RPMI8226 (cell line): ENCODE data around the gene ZNF841.
A peak's percentile ranks its signal among the peaks of the same experiment; 100 is the strongest.
"Not testable (repeated sequence)": the region's sequence is repeated elsewhere in the genome, so short reads cannot be mapped to it uniquely, and the experiment has no call there.

Experiments used
- DNase-seq: peaks from one replicate; pipeline ENCODE4 v3.0.0-alpha.2; 2015

ZNF841 gene

DNA sequence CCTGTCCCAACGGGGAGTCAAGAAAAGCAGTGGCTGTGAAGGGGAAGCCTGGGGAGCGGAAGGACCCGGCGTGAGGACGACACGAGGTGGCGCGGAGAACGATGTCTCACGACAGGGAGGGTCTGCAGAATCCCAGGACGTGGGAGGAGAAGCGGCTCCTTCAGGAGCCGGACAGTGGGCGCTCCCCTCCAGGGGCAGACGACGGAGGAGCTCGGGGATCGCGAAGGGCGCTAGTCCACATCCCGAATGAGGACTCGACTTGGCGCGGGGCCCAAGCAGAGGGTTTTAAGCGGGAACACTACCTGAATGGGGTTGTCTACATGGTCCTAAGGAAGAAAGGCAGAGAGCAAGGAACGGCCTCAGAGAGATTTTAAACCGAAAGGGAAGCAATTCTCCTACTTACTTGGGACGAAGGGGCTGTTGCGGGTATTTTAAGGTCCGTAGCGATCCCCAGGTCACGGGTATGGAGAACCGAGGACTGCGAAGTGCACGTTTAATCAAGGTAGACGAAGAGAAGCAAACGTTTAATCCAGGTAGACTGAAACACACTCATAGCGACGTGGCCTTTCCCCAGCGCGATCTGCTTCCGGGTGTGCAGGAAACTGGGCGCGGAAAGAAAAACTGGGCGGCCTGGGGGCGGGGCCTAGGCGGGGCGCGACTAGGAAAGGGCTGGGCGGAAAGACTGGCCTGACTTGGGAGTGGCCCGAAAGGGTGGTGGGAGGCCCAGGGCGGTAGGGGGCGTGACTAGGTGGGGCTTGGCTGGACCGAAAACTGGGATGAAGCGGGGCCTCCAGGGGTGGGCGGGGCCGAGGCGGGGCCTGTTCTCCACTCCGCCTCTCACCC, at the start of gene ZNF841:
TSS of gene ZNF841 (minus strand) at position 594 of the 843 bp plus-strand sequence. CDS start 10,964 bp downstream, outside the sequence.
- DNase-seq: peak; percentile 92

GRCh38 chr19:52142001-52142595, 46.5 kb upstream of the ZNF841 start:
- DNase-seq: no peak

DNA sequence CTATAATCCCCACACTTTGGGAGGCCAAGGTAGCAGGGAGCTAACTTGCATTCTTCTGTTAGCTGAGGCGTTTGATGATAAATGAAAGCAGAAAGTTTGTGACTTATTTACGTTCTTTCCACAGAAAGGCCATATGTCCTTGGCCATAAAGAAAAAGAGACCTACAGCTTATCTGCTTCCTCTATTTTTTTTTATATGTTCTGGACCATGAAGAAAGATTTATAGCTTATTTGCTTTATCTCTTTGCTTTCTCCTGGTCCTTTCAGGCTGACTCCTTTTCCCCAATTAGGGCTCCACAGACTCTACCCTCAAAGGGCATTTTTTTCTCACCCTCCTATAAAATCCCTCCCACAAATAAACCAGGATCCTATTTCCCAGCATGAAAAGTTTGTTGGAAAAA, 45.6 kb upstream of the ZNF841 start:
- no peak for DNase-seq

DNA sequence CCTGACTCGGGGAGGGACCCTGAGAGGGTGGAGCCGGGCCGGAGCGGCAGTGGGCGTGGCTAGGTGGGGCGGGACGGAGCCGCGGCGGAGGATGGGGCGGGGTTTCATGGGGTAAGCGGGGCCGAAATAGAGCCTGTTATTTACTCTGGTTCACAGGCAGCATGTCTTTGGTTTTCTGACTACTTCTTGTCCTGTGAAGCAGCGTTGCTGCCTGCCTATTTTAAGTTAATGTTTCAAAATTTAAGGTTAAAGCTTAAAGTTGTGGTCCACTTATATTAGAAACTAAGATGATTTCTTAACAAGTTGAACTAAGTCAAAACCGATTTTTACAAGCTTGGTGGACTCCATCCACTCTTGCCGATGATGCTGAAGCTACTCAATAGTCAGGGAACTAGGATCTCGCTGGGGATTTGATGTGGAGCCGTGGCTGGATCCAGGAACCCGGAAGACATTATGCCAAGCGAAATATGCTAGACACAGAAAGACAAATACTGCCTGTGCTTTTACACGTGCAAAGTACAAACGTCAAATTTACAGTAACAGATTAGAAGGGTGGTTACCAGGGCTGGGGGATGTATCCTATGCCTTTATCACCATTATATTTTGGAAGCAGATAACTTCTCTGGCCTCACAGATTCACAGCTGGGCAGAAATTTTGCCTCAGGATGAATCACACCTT, 44.6 kb upstream of the ZNF841 start:
- no peak for DNase-seq

DNA sequence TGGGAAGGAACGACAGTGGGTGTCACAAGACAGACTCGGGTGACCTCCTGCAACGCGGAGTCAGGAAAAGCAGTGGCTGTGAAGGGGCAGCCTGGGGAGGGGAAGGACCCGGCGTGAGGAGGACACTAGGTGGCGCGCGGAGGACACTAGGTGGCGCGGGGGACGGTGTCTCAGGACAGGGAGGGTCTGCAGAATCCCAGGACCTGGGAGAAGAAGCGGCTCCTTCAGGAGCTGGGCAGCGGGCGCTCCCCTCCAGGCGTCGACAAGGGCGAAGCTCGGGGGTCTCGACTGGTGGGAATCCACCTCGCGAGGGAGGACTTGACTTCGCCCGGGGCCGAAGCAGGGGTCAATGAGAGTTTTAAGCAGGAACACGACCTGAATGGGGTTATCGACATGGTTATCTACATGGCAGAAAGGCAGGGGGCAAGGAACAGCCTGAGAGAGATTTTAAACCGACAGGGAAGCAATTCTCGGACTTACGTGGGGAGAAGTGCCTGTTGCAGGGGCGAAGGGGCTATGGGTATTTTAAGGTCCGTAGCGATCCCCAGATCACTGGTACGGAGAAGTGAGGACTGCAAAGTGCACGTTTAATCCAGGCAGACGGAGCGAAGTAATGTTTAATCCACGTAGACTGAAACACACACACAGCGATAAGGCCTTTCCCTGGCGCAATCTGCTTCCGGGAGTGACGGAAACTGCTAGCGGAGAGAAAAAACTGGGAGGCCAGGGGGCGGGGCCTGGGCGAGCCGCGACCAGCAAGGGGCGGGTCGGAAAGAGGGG, 43.9 kb upstream of the ZNF841 start, which contains the start of gene ZNF616:
TSS of gene ZNF616 (minus strand) at position 687 of the 780 bp plus-strand sequence. CDS start 9,426 bp downstream, outside the sequence.
- DNase-seq: peak; percentile 96

- no peak for DNase-seq
Observed at GRCh38 chr19:52138983-52139251, 43.4 kb upstream of the ZNF841 start.

DNA sequence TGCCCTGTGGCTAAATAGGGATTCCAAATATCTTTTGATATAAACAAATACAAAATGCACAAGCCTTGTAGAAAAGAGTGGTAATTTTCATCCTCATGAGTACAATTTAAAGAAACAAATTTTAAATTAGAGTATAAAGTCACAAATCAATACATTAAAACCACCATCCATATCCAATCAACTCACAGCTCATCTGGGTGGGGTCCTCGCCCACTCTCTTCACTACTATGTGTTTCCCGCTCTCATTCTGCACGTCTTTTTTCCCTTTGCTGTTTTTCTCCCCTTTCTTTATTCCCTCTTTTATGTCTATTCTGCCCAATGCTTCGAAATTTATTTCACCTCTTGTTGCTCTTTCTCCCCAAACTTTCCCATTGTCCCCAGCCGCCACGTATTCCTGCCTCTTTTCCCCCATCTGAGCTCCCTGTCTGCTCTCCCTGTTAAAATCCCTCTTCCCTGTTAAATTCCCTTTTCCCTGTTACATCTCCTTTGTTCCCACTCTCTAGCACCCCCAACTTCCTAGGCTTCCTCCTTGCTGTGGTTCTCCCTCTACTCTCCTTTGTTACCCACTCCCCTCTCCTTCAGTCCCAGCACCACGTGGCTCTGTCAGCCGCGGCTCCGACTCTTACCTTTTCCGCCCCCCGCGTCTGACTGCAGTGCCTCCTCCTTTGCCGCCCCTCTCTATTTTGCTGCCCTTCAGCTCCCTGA, 42.9 kb upstream of the ZNF841 start:
- DNase-seq: peak; percentile 61

DNA sequence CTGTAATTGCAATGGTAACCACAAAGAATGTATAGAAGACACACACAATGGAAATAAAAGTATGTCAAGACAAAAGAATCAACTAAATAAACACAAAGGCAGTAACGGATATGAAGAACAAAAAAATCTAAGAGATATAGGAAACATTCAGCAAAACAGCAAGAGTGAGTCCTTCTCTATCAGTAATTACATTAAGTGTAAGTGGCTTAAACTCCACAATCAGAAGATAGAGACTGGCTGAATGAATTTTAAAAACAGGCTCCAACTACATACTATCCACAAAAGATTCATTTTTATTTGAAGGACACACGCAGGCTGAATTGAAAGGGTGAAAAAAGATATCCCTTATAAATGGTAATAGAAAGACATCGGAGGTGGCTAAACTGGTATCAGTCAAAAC, 24.7 kb upstream of the ZNF841 start:
- DNase-seq: no peak

DNA sequence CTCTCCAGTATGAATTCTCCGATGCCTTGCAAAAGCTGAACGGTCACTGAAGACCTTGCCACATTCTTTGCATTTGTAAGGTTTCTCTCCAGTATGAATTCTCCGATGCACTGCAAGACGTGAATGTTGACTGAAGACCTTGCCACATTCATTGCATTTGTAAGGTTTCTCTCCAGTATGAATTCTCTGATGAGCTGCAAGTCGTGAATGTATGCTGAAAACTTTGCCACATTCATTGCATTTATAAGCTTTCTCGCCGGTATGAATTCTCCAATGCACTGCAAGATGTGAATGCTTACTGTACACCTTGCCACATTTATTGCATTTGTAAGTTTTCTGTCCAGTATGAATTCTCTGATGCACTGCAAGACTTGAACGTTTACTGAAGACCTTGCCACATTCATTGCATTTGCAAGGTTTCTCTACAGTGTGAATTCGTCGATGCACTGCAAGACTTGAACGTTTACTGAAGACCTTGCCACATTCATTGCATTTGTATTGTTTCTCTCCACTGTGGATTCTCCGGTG, 20.0 kb upstream of the ZNF841 start:
- no peak for DNase-seq

- DNase-seq: no peak
Observed at GRCh38 chr19:52114691-52115090, 19.1 kb upstream of the ZNF841 start.

DNA sequence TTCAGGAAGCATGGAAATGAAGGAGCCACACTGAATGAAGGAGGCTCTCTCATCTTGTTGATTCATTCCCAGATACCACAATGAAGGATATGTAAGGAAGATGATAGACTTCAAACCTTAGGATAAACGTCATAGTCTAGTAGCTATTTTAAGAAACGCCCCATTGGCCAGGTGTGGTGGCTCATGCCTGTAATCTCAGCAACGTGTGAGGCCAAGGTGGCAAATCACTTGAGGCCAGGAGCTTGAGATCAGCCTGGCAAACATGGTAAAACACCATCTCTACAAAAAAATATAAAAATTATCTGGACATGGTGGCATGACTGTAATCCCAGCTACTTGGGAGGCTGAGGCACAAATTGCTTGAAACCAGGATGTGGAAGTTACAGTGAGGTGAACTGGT, 17.1 kb upstream of the ZNF841 start:
- no peak for DNase-seq

DNA sequence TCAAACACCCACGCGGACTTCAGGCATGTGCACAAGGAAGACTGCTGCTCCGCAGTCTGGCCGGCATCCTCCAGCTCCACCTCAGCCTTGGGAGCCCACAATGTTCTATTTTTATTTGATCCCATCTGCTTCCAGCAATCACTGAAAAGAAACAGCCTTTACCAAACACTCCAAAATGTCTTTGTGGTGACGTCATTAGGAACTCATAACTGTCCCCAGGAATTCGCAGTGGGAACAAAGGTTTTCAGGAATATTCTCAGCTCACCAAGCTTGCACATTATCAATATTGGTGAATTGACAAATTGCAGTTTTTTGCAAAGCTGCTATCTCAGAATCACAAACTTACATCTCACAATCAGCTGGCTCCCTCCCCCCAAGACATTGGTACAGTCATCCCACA, 15.2 kb upstream of the ZNF841 start:
- no peak for DNase-seq

DNA sequence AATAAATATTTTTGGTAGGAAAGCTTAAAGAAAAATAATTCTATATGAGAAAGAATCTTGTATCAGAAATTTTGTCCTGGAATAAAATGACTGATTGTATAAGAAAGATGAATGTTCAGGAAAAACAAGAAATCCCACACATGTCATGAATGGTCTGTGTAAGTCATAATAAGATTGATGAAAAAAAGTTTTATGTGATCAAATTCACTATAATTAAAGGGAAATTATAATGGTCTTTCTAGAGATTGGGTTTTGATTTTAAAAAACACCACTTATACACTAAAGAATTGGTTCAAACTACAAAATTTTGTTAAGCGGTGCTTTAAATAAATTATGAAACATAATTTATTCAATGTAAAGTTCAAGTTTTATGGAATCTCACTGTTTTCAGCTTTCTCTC, 7.2 kb upstream of the ZNF841 start:
- no peak for DNase-seq

DNA sequence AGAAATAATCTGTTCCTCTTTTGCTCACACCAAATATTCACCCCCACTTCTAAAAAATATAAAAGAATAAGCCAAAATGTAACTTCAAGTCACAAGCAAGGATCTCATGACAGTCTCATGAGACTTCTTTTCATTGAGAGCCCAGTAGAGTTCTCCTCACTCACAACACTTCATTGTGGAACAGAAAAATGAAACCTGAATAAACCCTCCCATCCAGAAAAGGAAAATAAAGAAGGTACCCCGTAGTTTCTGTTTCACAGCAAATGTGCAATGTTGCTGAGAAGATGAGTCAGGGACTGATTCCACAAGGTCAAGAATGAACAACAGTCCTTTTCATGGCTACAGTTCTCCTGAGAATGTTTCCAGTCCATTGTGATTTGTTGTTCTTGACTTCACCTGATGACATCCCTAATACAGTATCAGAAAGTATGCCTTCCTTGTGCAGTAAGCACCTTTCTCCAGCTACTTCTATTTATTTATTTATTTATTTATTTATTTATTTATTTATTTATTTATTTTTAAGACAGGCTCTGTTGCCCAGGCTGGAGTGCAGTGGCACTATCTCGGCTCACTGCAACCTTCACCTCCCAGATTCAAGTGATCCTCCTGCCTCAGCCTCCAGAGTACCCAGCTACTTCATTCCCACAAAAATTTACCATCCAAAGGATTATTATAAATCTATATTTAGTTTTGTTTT, 6.4 kb upstream of the ZNF841 start:
- DNase-seq: no peak

- no peak for DNase-seq
Observed at GRCh38 chr19:52099497-52100138, 4.1 kb upstream of the ZNF841 start.

DNA sequence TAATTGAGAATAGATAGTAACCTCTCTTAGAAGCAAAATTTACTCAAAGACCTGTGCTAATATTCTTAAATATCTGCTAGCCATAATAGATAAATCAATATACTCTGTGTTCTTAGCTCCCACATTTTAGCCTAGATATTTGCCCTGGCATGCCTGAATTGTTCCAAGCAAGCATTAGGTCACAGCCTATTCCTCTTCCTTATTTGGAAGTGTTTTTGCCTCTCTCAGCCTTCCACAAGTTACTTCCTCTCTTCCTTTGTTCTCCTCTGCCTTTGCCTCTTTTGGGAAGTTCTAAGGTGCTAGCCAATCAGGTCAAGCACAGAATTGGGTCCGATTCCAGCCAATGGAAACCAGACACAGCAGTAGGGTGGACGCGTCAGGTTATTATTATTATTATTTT, 851 bp upstream of the ZNF841 start:
- DNase-seq: not testable (repeated sequence)

GRCh38 chr19:52094526-52095130, 937 bp downstream of the ZNF841 start:
- DNase-seq: no peak

DNA sequence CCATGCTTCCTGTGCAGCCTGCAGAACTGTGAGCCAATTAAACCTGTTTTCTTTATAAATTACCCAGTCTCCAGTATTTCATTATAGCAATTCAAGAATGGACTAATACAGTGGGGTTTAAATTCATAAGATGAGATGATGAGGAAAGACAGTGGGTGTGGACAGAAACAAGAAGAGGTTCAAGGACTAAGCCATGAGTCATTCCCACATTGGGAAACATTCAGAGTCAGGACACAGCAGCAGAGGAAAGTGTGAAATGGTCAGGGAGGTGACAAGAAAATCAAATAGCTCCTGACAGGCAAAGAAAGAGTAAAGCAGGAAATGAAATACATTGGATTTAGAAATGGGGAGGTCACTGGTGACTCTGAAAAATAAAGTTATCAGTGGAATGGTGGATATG, 9.1 kb downstream of the ZNF841 start:
- no peak for DNase-seq

DNA sequence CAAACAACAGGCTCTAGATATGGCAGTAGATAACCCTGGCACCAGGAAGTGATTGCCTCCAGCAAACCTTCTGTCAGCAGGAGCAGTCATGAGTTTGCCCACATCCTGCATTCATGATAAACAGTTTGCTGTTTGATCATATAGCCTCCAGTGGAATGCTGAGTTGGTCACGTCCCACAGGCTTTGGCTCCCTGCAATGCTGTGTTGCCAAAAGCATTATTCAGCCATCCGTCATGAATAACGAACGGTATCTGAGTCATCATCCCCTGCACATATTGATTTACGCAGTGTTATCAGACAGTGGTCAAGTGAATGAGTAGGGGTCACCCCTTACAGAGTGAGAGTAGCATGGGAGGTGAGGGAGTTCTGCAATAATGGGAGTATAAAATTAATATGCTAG, 25.1 kb downstream of the ZNF841 start:
- DNase-seq: no peak

- DNase-seq: no peak
Observed at GRCh38 chr19:52069653-52070052, 25.9 kb downstream of the ZNF841 start.
